ENCODE data around the gene PRKCD. TPM values are rescaled to one million over a fixed set of nuclear protein-coding genes. Genes with fewer than 3 reads are reported as not detected.

PRKCD gene
- total and polyA plus RNA-seq, 9 of the 15 experiments (the other 6 are each of a cell fraction or from before 2014, with no cell fraction given): 2.5 to 19.5 (median 6.1) TPM

DNA sequence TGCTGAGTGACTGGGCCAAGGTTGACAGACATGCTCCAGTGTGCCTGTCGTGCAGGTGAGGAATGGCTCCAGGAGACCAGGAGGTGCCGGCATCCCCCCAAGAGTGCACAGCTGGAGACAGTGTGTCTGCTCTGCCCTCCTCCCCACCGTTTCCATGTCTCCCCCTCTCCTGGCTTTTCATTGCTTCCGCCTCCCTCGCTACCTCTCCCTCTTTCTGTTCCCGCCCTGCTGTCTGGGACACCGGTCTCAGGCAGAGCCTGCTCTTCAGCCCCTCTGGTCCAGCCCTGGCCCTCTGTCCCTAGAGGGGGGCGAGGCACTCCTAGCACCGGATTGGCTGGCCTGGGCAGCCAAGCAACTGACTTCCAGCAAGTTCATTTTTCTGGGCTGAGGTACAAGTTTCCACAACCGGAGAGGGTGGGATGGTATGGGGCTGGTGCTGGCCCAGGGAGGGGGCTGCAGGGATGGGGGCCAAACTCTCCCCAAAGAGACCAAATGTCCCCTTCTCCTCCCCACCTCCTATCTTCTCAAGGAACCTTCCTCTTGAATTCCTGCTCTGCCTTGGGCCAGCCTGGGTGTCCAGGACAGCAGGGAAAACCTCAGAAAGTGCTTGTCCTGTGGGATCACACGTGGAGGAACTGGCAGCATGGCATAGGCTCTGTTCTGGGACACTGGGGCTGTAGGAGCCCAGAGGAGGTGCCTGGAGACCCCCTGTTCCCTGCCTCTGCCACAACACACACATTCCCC is 32.6 kb downstream of the PRKCD start (continued):
- no peak for TF ChIP-seq SMAD3 (CRISPR knock-in tag; conservative IDR thresholded peaks at IDR 0.05)
- no peak for TF ChIP-seq ZNF224 (CRISPR knock-in tag; IDR thresholded peaks at IDR 0.05)
- TF ChIP-seq ZBTB8A (IDR thresholded peaks at IDR 0.05; ENCODE audit: partially characterized antibody): no peak

DNA sequence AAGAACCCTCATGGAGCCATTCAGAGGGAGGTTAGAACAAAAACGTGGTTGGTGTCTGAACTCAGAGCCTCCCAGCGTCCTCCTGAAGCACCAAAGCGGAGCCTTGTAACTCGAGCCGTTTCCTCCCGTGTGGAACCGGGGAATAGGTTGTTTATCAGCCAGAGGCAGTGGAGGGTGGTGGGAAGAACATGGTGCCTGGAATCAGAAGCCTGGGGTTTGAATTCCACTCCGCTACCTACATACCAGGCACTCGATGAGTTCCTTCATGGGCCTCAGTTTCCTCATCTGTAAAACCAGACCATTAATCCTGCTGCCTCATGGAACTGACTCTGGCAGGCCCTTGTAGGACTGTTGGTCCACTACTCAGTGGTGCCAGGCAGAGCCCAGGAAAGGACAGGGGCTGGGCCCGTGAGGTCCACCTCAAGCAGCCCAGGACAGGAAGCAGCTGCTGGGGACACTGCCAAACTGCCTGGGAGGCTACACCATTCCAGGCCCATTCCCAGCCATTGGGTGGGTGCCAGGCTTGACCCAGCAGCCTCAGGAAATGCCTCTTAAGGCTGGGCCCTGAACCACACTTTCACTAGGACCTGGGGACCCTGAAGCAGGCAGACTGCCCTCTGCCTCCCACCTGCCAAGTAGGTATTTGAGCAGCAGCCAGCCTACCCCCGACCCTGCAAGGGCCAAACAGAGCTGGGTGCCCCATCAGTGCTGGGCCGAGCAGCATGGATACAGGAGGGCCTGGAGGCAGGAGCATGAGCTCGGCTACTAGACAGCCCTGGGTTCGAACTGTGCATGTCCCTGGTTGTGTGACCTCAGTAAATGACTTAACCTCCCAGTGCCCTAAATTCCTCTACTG is 33.4 kb downstream of the PRKCD start:
- H4K20me1 ChIP-seq (replicated peaks; ENCODE audit: control insufficient read depth, insufficient read depth, low read length): 0 out of 2 replicates have a peak, but pooled peaks cover 5% of the 10 kb centered on the region
- H2AFZ ChIP-seq (ENCODE audit: low read depth, low read length): no peak overlapping the region
- no peak for TF ChIP-seq E2F3 (CRISPR knock-in tag; IDR thresholded peaks at IDR 0.05)
- no peak overlapping the region for H3K4me2 ChIP-seq (ENCODE audit: insufficient read depth, low read length)
- intact Hi-C loops (cut with micrococcal nuclease): loop anchor here (5.0 kb wide), 1 partner anchor 62 kb away; the partner anchor contains the start of gene RFT1
- in situ Hi-C loops (cut with MboI): loop anchor here (5.0 kb wide), 1 partner anchor 82 kb away; no protein-coding TSS in a partner anchor
- DNase-seq (ENCODE audit: extremely low read depth in 1 of 4, low spot score in 3 of 4) (no peak), FAIRE-seq (no peak), ATAC-seq (no peak)
- no peak overlapping the region for H3K4me3 ChIP-seq
- no peaks in the 10 kb centered on the region for H3K27me3 ChIP-seq (ENCODE audit: control insufficient read depth in 2 of 2, insufficient read depth in 2 of 2, low read length in 2 of 2)
- 32% methylated on average over 11 of the region's 14 CpGs for WGBS (ENCODE audit: insufficient coverage, low coverage, missing lambda C conversion rate)
- H3K36me3 ChIP-seq (ENCODE audit: control insufficient read depth, insufficient read depth, low read length): peaks cover 8% of the 10 kb centered on the region; the same call in 1 of the 3 replicates
- no peaks in the 10 kb centered on the region for H3K9me1 ChIP-seq (ENCODE audit: control insufficient read depth, insufficient read depth, low read length)
- CTCF ChIA-PET (ENCODE audit: low intra/inter-chr PET ratio): interaction anchor here (0.8 kb wide), 1 partner anchor 516 kb away, joined by 3 read pairs; no protein-coding TSS in a partner anchor
- BruUV-seq (replicated peaks): no TSS peak
- peak overlapping the region in 1 of 2 experiments; percentile 17; a peak in 1 of 4 replicates for H3K9ac ChIP-seq (ENCODE audit: insufficient read depth in 1 of 2, low read depth in 2 of 2, low read length in 2 of 2)
- peaks cover 9 to 19% of the 10 kb centered on the region in 2 experiments; a peak in 4 of 5 replicates for H3K4me1 ChIP-seq (replicated peaks in 1 of 2; ENCODE audit: control insufficient read depth in 2 of 2, insufficient read depth in 2 of 2, low read length in 2 of 2)
- POLR2A ChIA-PET: interaction anchor here (0.7 to 1.0 kb wide), 2 partner anchors 57 to 84 kb away, joined by 3 to 5 read pairs; no protein-coding TSS in a partner anchor
- H3K9me3 ChIP-seq (replicated peaks; ENCODE audit: control insufficient read depth, insufficient read depth, low read depth, low read length): no peaks in the 10 kb centered on the region
- no peaks in the 10 kb centered on the region for H3K79me2 ChIP-seq (ENCODE audit: control insufficient read depth, insufficient read depth, low read length)
- H3K27ac ChIP-seq (ENCODE audit: extremely low read depth, low read depth, low read length): no peak overlapping the region
